GM23338 (cell line): ENCODE data around the gene PA2G4. TPM values are rescaled to one million over a fixed set of nuclear protein-coding genes. Genes with fewer than 3 reads are reported as not detected.

Experiments used
- ATAC-seq: fragments of 200-7000 bp; cut with Tn5 transposase; 3 replicates; pipeline ENCODE4 v1.9.1; 2020
- DNase-seq: peaks from one replicate; pipeline ENCODE4 v3.0.0-alpha.2; 2015; ENCODE audit warnings: low spot score
- H2AFZ ChIP-seq: fragments of 200-600 bp; sonication (generic); 2 replicates; pipeline ENCODE4 v1.8.0; 2016; ENCODE audit warnings: antibody characterized with exemption, mild to moderate bottlenecking, moderate library complexity
- H3F3A ChIP-seq: fragments of 200-600 bp; sonication (generic); replicated peaks from 2 replicates; pipeline ENCODE4 v1.8.0; 2017; ENCODE audit warnings: antibody characterized with exemption, mixed run types, low read depth
- H3K27ac ChIP-seq: fragments of 200-600 bp; sonication (generic); 2 replicates; pipeline ENCODE4 v1.6.1; 2016; ENCODE audit warnings: low read depth
- H3K27me3 ChIP-seq: fragments of 200-600 bp; sonication (generic); 2 replicates; pipeline ENCODE4 v1.8.0; 2016; ENCODE audit warnings: mild to moderate bottlenecking, mixed run types, moderate library complexity; ENCODE audit not compliant: insufficient read depth
- H3K36me3 ChIP-seq: fragments of 200-600 bp; sonication (generic); 2 replicates; pipeline ENCODE4 v1.8.0; 2016; ENCODE audit warnings: mild to moderate bottlenecking; ENCODE audit not compliant: insufficient read depth
- H3K4me1 ChIP-seq: fragments of 200-600 bp; sonication (generic); 2 replicates; pipeline ENCODE4 v1.8.0; 2016; ENCODE audit warnings: mild to moderate bottlenecking, moderate library complexity; ENCODE audit not compliant: insufficient read depth
- H3K4me2 ChIP-seq: fragments of 200-600 bp; sonication (generic); 2 replicates; pipeline ENCODE4 v1.7.1; 2017; ENCODE audit warnings: mixed run types
- H3K4me3 ChIP-seq: fragments of 200-600 bp; sonication (generic); 2 replicates; pipeline ENCODE4 v1.6.1; 2016; ENCODE audit warnings: mixed run types
- H3K79me2 ChIP-seq: fragments of 200-600 bp; sonication (generic); replicated peaks from 2 replicates; pipeline ENCODE4 v1.8.0; 2017; ENCODE audit warnings: mild to moderate bottlenecking; ENCODE audit not compliant: insufficient read depth
- H3K9me2 ChIP-seq: fragments of 200-600 bp; sonication (generic); 2 replicates; pipeline ENCODE4 v1.8.0; 2017; ENCODE audit not compliant: insufficient read depth
- H4K20me1 ChIP-seq: fragments of 200-600 bp; sonication (generic); replicated peaks from 2 replicates; pipeline ENCODE4 v1.8.0; 2017; ENCODE audit warnings: mild to moderate bottlenecking; ENCODE audit not compliant: insufficient read depth
- H3K27ac Mint-ChIP-seq: 2 replicates; pipeline ENCODE4 v1.8.0; 2020; ENCODE audit warnings: inconsistent platforms, mild to moderate bottlenecking, moderate library complexity, mixed read lengths
- H3K27me3 Mint-ChIP-seq: 3 replicates; pipeline ENCODE4 v1.8.0; 2022; ENCODE audit warnings: low read depth, mild to moderate bottlenecking, moderate library complexity, mixed read lengths, inconsistent platforms; ENCODE audit not compliant: insufficient read depth, poor library complexity
- H3K36me3 Mint-ChIP-seq: 3 replicates; pipeline ENCODE4 v1.8.0; 2021; ENCODE audit warnings: low read depth, mild to moderate bottlenecking, inconsistent platforms, moderate library complexity, mixed read lengths
- H3K4me1 Mint-ChIP-seq: 3 replicates; pipeline ENCODE4 v1.8.0; 2020; ENCODE audit warnings: mild to moderate bottlenecking, inconsistent platforms, mixed read lengths
- H3K4me3 Mint-ChIP-seq: 3 replicates; pipeline ENCODE4 v1.8.0; 2021; ENCODE audit warnings: moderate library complexity, mild to moderate bottlenecking, inconsistent platforms, mixed read lengths
- H3K9me3 Mint-ChIP-seq: 3 replicates; pipeline ENCODE4 v1.8.0; 2020; ENCODE audit warnings: moderate library complexity, mild to moderate bottlenecking, inconsistent platforms, mixed read lengths
- CREB1 ChIP-seq: fragments of 250-450 bp; sonication (Bioruptor Pico); IDR thresholded peaks from 2 replicates; pipeline ENCODE4 v1.5.0; 2020; ENCODE audit warnings: low read depth, mild to moderate bottlenecking, moderate library complexity
- CTCF ChIP-seq, 2 experiments: fragments of 200-600 bp in 1 of 2; sonication (generic) in 1 of 2; conservative IDR thresholded peaks; 2 replicates each; pipeline versions ENCODE4 v1.5.1 to v1.6.1; 2016 to 2017; ENCODE audit warnings: antibody characterized with exemption in 2 of 2, low read depth in 2 of 2, mild to moderate bottlenecking in 2 of 2, moderate library complexity in 1 of 2
- EZH2 ChIP-seq: fragments of 200-600 bp; sonication (generic); IDR thresholded peaks from one replicate; pipeline ENCODE4 v1.8.0; 2017; ENCODE audit warnings: antibody characterized with exemption, mild to moderate bottlenecking, low read depth; ENCODE audit not compliant: unreplicated experiment
- EZH2phosphoT487 ChIP-seq: fragments of 200-600 bp; sonication (generic); IDR thresholded peaks from one replicate; pipeline ENCODE4 v1.8.1; 2018; ENCODE audit warnings: antibody characterized with exemption; ENCODE audit not compliant: unreplicated experiment
- JUNB ChIP-seq: IDR thresholded peaks from one replicate; pipeline ENCODE4 v1.6.1; 2016; ENCODE audit warnings: antibody characterized with exemption; ENCODE audit not compliant: unreplicated experiment
- NANOG ChIP-seq: IDR thresholded peaks from 2 replicates; pipeline ENCODE4 v1.6.1; 2016; ENCODE audit warnings: antibody characterized with exemption, borderline replicate concordance
- POLR2AphosphoS5 ChIP-seq: IDR thresholded peaks from 2 replicates; pipeline ENCODE4 v1.6.1; 2016; ENCODE audit warnings: antibody characterized with exemption, low read depth
- STAT1 ChIP-seq: IDR thresholded peaks from one replicate; pipeline ENCODE4 v1.6.1; 2016; ENCODE audit warnings: antibody characterized with exemption; ENCODE audit not compliant: unreplicated experiment
- ZNF114 ChIP-seq: fragments of 250-450 bp; sonication (Bioruptor Pico); IDR thresholded peaks from 2 replicates; pipeline ENCODE4 v1.5.0; 2020; ENCODE audit warnings: mild to moderate bottlenecking, moderate library complexity
- ZNF331 ChIP-seq: fragments of 250-450 bp; sonication (Bioruptor Pico); IDR thresholded peaks from 2 replicates; pipeline ENCODE4 v1.5.0; 2020; ENCODE audit warnings: low read depth, mild to moderate bottlenecking, moderate library complexity
- polyA plus RNA-seq: library from polyadenylated mRNA; unstranded; fragments of >200 nt; fragmentation: Nextera tagmentation; extraction: Ambion mirVana; gene quantifications from 2 replicates; pipeline ENCODE4 v1.2.1, GENCODE V29; 2016
- total RNA-seq: library from RNA; depleted of rRNA; stranded (reverse); fragments of >200 nt; shearing (Covaris generic); gene quantifications from 2 replicates; pipeline ENCODE4 v1.2.3, GENCODE V29; 2014
- TF ChIP-seq, protein P1 (sequence below): IDR thresholded peaks from 2 replicates; pipeline ENCODE4 v1.6.1; 2016; ENCODE audit warnings: antibody characterized with exemption
- TF ChIP-seq, protein P2 (sequence below): fragments of 250-450 bp; sonication (Bioruptor Pico); IDR thresholded peaks from 2 replicates; pipeline ENCODE4 v1.5.0; 2020; ENCODE audit warnings: mild to moderate bottlenecking, moderate library complexity
- TF ChIP-seq, protein P3 (sequence below): IDR thresholded peaks from one replicate; pipeline ENCODE4 v1.6.1; 2018; ENCODE audit warnings: antibody characterized with exemption; ENCODE audit not compliant: unreplicated experiment

Gene PA2G4
- total and polyA plus RNA-seq, 2 experiments from 2014 or later: 237 to 373 TPM

DNA sequence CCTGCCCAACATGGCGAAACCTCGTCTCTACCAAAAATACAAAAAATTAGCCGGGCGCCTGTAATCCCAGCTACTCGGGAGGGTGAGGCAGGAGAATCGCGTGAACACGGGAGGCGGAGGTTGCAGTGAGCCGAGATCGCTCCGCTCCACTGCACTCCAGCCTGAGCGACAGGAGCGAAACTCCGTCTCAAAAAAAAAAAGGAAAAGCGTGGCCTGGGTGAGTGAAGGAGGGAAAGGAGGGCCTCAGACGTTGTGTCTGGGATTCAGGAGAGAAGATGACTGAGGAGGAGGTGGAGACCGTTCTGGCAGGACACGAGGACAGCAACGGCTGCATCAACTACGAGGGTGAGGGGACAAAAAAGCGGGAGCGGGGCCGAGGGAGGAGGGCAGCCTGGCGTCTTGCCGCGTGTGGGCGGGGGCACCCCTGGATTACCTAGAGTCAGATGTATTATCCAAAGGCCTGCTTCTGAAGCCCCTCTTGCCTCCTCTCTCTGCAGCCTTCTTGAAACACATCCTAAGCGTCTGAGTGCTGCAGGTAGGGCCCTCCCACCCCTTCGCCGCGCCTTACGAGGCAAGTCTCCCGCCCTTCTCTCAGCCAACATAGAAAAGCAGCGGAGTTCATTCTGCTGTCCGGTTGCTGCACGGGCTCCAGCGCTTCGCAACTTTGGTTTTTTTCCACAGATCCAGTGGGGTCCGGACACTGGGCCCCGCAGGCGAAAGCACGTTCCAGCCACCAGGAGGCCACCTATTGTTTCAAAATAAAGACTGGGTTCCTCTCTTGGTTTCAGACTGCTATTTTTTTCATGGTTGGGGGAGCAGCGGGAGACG is 53.1 kb downstream of the PA2G4 start:
- ATAC-seq: peak; percentile 21
- Histone ChIP-seq H4K20me1 (peaks cover 13% of the 10 kb centered on the region; the same call in 1 of the 2 replicates), H3K4me1 (peaks cover 46% of the 10 kb centered on the region), H3K27me3 (no peaks in the 10 kb centered on the region), H3K36me3 (peaks cover 27% of the 10 kb centered on the region), H3K9me2 (no peaks in the 10 kb centered on the region), H3K27ac (peak overlapping the region; percentile 94), H3K4me2 (peak overlapping the region; percentile 76), H3F3A (peaks cover 39% of the 10 kb centered on the region), H3K79me2 (peaks cover 44% of the 10 kb centered on the region), H3K4me3 (peak overlapping the region; percentile 57), H2AFZ (0 out of 2 replicates have a peak overlapping the region, but pooled peaks have one; percentile 16)
- H3K4me1 Mint-ChIP-seq: peaks cover 56% of the 10 kb centered on the region
- peaks cover 46% of the 10 kb centered on the region for H3K27me3 Mint-ChIP-seq
- peak overlapping the region; percentile 99 for H3K27ac Mint-ChIP-seq
- peak overlapping the region; percentile 92 for H3K4me3 Mint-ChIP-seq
- no peaks in the 10 kb centered on the region; the same call in none of the 3 replicates for H3K9me3 Mint-ChIP-seq
- peaks cover 63% of the 10 kb centered on the region for H3K36me3 Mint-ChIP-seq
- peak; percentile 94 for DNase-seq
- TF ChIP-seq, protein P1, sequence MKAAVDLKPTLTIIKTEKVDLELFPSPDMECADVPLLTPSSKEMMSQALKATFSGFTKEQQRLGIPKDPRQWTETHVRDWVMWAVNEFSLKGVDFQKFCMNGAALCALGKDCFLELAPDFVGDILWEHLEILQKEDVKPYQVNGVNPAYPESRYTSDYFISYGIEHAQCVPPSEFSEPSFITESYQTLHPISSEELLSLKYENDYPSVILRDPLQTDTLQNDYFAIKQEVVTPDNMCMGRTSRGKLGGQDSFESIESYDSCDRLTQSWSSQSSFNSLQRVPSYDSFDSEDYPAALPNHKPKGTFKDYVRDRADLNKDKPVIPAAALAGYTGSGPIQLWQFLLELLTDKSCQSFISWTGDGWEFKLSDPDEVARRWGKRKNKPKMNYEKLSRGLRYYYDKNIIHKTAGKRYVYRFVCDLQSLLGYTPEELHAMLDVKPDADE: no peak
- TF ChIP-seq POLR2AphosphoS5 (peak; percentile 60), ZNF114 (CRISPR knock-in tag) (no peak), CTCF (conservative IDR thresholded peaks at IDR 0.05; ENCODE audit: low read depth in 2 of 2) (peak; percentile 47 to 68), JUNB (no peak), CREB1 (CRISPR knock-in tag) (peak; percentile 13; the same call in 1 of the 2 replicates), EZH2 (no peak), EZH2phosphoT487 (no peak), ZNF331 (no peak), NANOG (no peak), STAT1 (no peak)
- TF ChIP-seq, protein P2, sequence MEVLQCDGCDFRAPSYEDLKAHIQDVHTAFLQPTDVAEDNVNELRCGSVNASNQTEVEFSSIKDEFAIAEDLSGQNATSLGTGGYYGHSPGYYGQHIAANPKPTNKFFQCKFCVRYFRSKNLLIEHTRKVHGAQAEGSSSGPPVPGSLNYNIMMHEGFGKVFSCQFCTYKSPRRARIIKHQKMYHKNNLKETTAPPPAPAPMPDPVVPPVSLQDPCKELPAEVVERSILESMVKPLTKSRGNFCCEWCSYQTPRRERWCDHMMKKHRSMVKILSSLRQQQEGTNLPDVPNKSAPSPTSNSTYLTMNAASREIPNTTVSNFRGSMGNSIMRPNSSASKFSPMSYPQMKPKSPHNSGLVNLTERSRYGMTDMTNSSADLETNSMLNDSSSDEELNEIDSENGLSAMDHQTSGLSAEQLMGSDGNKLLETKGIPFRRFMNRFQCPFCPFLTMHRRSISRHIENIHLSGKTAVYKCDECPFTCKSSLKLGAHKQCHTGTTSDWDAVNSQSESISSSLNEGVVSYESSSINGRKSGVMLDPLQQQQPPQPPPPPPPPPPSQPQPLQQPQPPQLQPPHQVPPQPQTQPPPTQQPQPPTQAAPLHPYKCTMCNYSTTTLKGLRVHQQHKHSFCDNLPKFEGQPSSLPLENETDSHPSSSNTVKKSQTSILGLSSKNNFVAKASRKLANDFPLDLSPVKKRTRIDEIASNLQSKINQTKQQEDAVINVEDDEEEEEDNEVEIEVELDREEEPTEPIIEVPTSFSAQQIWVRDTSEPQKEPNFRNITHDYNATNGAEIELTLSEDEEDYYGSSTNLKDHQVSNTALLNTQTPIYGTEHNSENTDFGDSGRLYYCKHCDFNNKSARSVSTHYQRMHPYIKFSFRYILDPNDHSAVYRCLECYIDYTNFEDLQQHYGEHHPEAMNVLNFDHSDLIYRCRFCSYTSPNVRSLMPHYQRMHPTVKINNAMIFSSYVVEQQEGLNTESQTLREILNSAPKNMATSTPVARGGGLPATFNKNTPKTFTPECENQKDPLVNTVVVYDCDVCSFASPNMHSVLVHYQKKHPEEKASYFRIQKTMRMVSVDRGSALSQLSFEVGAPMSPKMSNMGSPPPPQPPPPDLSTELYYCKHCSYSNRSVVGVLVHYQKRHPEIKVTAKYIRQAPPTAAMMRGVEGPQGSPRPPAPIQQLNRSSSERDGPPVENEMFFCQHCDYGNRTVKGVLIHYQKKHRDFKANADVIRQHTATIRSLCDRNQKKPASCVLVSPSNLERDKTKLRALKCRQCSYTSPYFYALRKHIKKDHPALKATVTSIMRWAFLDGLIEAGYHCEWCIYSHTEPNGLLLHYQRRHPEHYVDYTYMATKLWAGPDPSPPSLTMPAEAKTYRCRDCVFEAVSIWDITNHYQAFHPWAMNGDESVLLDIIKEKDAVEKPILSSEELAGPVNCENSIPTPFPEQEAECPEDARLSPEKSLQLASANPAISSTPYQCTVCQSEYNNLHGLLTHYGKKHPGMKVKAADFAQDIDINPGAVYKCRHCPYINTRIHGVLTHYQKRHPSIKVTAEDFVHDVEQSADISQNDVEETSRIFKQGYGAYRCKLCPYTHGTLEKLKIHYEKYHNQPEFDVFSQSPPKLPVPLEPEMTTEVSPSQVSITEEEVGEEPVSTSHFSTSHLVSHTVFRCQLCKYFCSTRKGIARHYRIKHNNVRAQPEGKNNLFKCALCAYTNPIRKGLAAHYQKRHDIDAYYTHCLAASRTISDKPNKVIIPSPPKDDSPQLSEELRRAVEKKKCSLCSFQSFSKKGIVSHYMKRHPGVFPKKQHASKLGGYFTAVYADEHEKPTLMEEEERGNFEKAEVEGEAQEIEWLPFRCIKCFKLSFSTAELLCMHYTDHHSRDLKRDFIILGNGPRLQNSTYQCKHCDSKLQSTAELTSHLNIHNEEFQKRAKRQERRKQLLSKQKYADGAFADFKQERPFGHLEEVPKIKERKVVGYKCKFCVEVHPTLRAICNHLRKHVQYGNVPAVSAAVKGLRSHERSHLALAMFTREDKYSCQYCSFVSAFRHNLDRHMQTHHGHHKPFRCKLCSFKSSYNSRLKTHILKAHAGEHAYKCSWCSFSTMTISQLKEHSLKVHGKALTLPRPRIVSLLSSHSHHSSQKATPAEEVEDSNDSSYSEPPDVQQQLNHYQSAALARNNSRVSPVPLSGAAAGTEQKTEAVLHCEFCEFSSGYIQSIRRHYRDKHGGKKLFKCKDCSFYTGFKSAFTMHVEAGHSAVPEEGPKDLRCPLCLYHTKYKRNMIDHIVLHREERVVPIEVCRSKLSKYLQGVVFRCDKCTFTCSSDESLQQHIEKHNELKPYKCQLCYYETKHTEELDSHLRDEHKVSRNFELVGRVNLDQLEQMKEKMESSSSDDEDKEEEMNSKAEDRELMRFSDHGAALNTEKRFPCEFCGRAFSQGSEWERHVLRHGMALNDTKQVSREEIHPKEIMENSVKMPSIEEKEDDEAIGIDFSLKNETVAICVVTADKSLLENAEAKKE (CRISPR knock-in tag): no peak
- TF ChIP-seq, protein P3, sequence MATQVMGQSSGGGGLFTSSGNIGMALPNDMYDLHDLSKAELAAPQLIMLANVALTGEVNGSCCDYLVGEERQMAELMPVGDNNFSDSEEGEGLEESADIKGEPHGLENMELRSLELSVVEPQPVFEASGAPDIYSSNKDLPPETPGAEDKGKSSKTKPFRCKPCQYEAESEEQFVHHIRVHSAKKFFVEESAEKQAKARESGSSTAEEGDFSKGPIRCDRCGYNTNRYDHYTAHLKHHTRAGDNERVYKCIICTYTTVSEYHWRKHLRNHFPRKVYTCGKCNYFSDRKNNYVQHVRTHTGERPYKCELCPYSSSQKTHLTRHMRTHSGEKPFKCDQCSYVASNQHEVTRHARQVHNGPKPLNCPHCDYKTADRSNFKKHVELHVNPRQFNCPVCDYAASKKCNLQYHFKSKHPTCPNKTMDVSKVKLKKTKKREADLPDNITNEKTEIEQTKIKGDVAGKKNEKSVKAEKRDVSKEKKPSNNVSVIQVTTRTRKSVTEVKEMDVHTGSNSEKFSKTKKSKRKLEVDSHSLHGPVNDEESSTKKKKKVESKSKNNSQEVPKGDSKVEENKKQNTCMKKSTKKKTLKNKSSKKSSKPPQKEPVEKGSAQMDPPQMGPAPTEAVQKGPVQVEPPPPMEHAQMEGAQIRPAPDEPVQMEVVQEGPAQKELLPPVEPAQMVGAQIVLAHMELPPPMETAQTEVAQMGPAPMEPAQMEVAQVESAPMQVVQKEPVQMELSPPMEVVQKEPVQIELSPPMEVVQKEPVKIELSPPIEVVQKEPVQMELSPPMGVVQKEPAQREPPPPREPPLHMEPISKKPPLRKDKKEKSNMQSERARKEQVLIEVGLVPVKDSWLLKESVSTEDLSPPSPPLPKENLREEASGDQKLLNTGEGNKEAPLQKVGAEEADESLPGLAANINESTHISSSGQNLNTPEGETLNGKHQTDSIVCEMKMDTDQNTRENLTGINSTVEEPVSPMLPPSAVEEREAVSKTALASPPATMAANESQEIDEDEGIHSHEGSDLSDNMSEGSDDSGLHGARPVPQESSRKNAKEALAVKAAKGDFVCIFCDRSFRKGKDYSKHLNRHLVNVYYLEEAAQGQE: no peak
